Inferior parietal cortex (tissue), 1 donor: Measurements from ENCODE around the gene SWT1.
"Not testable (repeated sequence)": the region's sequence is repeated elsewhere in the genome, so short reads cannot be mapped to it uniquely, and the experiment has no call there.

Experiments used
- DNase-seq: peaks from one replicate; pipeline ENCODE4 v3.0.0-alpha.2; 2016; ENCODE audit errors: extremely low spot score

SWT1 gene

DNA sequence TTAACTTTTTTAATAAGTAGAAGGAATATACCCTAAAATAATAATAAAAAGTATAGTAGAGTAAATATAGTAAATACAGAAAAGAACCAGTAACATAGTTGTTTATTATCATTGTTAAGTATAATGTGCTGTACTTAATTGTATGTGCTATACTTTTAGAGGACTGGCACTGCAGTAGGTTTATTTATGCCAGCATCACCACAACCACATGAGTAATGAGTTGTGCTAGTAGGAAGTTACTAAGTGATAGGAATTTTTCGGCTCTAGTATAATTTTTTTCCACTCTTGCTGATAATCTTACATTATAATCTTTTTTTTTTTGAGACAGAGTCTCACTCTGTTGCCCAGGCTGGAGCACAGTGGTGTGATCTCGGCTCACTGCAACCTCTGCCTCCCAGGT lies 88.5 kb downstream of the SWT1 start:
- DNase-seq, result no peak

DNA sequence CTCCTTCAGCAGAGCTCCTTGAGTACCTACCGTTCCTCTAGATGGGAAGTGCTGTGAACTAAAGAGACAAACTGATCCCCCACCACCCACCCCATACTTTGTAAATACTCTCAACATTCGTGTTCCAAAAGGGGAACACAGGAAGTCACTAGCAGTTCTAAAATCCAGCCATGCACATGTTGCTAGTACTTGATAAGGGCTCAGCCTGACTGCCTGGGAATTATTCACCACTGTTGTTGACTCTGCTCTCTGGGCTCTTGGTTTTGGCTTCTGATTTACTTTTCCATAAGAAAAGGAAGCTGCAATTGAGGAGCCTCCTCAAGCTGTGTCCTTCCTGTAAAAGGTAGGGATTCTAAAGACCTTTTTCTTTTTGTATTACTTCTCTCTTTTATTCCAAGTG lies 92.6 kb downstream of the SWT1 start:
- no peak for DNase-seq

DNA sequence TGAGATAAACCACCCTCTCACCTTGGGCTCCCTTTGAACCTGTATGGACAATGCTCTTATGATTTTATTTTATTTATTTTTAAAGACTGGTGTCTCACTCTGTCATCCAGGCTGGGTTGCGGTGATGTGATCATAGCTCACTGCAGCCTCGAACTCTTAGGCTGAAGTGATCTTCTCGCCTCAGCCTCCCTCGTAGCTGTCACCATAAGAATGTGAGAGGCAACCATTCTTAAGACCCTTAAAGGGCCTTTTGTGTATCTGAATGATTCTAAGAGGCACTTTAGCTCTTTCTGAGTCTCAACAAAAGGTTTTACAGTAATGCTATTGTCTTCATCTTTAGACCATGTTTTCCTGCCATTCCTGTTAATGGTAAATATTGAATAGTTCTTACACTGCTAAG lies 93.1 kb downstream of the SWT1 start:
- DNase-seq, result no peak

DNA sequence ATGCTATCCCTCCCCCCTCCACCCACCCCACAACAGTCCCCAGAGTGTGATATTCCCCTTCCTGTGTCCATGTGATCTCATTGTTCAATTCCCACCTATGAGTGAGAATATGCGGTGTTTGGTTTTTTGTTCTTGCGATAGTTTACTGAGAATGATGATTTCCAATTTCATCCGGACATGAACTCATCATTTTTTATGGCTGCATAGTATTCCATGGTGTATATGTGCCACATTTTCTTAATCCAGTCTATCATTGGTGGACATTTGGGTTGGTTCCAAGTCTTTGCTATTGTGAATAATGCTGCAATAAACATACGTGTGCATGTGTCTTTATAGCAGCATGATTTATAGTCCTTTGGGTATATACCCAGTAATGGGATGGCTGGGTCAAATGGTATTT lies 95.0 kb downstream of the SWT1 start:
- not testable (repeated sequence) for DNase-seq

DNA sequence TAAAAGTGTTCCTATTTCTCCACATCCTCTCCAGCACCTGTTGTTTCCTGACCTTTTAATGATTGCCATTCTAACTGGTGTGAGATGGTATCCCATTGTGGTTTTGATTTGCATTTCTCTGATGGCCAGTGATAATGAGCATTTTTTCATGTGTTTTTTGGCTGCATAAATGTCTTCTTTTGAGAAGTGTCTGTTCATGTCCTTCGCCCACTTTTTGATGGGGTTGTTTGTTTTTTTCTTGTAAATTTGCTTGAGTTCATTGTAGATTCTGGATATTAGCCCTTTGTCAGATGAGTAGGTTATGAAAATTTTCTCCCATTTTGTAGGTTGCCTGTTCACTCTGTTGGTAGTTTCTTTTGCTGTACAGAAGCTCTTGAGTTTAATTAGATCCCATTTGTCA lies 95.4 kb downstream of the SWT1 start:
- not testable (repeated sequence) for DNase-seq

DNA sequence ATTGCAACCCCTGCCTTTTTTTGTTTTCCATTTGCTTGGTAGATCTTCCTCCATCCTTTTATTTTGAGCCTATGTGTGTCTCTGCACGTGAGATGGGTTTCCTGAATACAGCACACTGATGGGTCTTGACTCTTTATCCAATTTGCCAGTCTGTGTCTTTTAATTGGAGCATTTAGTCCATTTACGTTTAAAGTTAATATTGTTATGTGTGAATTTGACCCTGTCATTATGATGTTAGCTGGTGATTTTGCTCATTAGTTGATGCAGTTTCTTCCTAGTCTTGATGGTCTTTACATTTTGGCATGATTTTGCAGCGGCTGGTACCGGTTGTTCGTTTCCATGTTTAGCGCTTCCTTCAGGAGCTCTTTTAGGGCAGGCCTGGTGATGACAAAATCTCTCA lies 98.6 kb downstream of the SWT1 start:
- DNase-seq, result not testable (repeated sequence)

DNA sequence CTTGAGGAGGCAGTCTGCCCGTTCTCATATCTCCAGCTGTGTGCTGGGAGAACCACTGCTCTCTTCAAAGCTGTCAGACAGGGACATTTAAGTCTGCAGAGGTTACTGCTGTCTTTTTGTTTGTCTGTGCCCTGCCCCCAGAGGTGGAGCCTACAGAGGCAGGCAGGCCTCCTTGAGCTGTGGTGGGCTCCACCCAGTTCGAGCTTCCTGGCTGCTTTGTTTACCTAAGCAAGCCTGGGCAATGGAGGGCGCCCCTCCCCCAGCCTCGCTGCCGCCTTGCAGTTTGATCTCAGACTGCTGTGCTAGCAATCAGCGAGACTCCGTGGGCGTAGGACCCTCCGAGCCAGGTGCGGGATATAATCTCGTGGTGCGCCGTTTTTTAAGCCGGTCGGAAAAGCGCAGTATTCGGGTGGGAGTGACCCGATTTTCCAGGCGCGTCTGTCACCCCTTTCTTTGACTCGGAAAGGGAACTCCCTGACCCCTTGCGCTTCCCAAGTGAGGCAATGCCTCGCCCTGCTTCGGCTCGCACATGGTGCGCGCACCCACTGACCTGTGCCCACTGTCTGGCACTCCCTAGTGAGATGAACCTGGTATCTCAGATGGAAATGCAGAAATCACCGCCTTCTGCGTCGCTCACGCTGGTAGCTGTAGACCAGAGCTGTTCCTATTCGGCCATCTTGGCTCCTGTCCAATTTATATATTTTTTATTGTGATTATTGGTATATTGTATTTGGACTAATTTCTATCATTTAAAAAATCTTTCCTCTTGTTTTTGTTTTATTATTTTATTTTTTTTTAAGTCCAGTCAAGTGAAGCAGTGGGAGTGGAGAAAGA lies 100.4 kb downstream of the SWT1 start:
- not testable (repeated sequence) for DNase-seq

DNA sequence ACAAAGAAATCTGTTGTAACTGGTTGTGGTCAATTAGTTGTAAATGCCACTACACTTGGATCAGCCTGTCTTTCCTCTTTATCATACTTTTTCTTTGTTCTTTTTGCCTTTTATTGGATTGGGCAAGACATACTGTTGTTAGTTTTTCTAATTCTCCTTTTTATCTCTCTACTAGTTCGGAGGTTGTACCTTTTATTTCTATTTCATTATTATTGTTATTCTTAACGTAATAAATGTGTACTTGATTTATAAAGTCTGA lies 100.9 kb downstream of the SWT1 start:
- DNase-seq, result no peak

DNA sequence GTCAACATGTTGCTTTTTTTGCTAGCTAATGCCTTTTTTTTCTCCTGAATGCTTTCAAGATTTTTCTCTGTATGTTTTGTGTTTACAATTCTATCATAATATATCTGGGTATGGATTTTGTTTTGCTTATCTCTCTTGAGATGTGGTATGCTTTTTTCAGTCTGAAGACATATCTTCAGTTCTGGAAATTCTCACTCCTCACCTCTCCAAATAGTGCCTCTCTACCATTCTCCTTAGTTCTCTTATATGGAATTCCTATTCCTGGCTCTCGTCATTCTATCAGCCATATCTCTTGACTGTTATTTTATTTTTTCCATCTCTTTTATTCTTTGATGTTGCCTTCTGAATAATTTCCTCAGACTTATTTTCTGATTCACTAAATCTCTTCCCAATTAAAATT lies 101.7 kb downstream of the SWT1 start:
- DNase-seq, result no peak

DNA sequence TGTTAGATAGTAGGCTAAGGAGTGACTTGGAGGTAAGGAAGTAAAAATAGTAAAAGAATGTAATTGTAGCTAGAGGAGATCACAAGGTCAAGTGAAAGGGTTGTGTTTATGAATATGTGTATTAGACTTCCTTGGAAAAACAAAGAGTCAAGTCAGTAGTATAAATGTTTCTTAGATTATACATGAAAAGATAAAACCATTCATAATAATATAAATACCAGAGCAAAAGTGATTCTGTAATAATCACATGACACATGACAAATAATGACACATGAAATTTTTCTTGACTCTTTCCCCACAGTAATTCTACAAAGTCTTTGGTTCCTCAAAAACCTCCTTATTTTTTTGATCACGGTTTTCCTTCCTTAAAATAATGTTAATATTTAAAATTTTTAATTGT lies 103.6 kb downstream of the SWT1 start:
- no peak for DNase-seq

DNA sequence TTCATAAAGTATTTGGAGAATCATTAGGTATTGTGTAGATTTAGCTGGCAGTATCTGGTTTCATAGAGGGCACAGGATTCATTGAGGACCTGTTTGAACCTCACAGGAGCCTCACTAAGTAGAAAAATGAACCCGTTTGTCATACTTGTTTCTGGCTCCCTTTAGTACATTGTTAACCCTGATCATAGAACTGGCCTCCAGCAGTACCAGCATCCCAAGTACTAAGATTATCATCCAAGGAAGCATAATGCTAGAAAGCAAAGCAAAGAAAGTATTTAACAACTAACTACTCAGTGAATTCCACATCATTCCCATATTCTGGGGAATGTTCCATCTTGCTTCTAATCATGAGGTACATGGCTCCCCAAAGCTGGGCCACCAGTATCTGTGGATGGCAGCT lies 105.2 kb downstream of the SWT1 start:
- DNase-seq, result no peak

DNA sequence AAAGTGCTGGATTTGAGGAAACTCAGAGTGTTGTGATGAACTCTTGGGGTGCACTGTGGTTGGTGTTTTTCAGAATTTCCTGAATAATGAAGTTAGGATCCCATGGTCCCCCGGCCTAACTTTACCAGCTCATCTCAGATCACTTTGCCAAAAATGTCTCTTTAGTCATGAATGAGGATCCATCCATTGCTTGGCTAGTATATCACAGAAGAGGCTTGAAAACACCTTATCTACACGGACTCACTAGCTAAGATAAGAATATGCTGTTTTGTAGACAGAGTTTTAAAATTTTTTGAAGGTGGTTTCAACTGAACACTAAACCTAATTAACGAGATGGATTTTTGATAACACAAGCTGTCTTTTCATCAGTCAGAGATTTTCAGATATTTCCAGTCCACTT lies 106.3 kb downstream of the SWT1 start:
- DNase-seq, result no peak

DNA sequence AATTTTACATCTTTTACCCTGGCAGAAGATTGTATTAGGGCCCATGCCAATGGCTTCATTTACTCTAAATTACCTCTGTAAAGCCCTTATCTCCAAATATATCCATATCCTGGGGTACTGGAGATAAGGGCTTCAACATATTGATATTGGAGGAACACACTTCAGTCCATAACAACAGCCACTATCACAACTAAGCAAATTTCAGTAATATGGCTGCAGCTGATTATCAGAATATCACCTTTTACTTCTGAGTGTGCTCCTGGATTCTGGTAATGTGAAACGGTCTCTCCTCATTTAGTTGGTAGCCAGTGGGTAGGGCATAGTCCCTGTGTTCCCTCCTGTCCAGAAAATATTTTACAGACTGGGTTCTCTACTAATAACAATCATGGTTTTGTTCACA lies 106.8 kb downstream of the SWT1 start:
- no peak for DNase-seq

DNA sequence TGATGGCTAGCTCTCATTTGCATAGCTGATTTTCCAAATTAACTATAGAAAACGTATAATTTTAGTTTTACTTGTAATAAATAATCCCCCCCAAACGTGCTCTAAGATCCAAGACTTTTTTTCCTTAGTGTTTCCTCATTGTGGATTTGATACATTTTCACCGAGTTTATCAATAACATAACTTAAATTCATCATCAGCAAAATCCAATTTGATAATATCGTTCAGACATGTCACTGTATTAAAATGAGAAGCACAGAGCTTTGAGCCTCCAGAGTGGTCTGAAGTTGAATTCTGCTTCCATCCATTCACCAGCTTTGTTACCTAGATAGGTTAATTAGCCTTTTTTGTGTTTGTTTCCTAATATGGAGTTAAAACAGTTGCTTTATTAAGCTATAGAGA lies 108.3 kb downstream of the SWT1 start:
- DNase-seq, result no peak

DNA sequence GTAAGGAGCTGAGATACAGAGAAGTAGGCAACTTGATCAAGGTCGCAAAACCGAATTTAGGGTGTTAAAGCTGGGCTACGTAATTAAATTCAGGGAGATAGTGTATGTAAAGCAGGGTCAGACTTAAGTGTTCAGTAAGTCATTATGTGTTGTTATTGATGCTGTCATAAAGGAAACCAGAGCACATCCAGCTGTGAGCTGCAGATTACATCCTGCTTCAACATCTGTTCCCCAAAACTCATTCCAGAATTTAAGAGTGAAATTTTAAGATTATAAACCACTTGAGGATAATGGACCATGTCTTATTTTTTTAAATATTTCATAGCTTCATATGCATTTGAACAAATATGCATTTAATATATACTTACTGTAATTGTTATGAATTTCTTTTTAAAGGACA lies 110.3 kb downstream of the SWT1 start:
- no peak for DNase-seq

DNA sequence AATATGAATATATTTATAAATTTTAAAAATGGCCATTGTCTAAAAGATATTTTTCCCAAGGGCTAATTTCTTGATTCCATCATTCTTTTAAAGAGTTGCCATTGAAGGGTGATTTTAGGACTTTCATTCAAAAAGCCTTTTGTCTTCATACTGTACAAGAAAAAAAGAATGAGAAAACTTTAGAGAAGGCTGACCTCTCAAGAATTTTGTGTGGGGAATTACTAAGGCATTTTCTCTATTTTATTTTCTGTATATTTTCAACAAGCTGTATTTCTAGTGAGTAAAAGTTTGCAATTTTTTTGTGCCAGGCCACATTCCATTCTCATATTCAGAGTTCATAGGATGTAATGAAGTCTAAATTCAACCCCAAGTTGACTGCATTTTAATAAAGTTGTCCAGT lies 110.7 kb downstream of the SWT1 start:
- no peak for DNase-seq

DNA sequence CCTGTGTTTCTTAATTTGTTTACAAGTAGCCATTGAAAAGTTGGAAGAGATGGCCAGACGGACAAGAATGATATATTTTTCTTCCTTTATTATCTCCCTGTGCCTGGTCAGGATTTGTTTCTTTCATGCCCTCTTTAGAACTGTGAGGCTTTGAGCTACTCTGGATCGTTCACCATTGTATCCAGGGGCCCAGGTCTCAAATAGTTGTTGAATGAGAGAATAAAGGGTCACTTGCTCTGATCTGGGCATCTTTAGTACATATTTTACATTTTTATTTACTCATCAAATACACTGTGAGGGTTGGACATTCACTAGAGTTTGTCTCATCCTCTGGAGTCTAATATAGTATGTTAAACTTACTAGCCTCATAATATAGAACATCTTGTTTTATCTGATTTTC lies 111.4 kb downstream of the SWT1 start:
- no peak for DNase-seq

DNA sequence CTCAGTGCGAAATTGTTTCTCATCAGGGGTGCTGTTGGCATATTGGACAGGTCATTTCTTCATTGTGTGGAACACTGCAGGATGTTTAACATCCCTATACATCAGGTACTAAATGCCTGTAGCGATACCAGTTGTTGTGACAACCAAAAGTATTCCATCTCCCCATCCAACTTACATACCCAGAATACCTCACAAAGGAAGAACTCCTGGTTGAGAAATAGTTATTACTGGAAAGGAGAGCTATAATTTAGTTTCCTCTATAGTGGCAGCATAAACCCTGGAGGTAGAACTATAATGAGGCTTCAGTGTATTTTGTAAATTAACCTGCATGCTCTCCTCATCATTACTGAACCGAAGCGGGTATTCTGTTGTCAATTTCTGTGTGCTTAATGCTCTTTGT lies 115.0 kb downstream of the SWT1 start:
- no peak for DNase-seq

DNA sequence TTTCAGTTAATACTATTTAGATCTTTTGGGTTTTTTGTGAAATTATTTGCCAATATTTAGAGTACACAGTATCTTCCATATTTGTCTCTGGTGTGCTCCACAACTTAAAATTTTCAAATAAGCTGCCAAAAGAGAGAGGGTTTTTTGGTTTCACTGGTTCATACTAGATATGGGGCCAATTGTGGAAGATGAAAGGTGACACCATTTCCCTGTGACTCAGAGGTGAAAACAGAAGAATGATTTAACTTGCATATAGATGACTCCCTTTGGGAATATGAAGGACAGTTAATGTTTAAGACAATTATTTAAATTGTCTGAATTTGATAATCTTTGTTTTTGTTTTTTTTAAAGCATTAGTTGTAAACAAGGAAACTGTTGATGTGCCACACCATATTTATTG lies 122.6 kb downstream of the SWT1 start:
- no peak for DNase-seq

DNA sequence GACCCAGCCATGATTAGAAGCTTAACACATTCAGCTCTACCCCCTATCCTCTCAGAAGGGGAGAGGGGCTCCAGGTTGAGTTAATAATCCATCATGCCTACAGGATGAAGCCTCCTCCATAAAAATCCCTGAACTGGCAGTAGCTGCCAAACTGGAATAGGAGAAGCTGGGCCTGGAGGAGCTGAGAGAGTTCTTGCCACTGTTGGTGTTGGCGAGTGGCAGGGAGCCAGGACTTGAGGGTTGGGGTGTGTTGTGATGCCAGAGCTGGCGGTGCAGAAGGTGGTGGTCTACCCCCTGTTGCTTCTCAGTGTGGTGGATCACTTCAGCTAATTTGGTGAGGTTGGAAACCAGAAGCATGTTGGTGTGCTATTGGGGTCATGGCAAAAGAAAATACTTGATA lies 123.6 kb downstream of the SWT1 start:
- DNase-seq, result no peak

DNA sequence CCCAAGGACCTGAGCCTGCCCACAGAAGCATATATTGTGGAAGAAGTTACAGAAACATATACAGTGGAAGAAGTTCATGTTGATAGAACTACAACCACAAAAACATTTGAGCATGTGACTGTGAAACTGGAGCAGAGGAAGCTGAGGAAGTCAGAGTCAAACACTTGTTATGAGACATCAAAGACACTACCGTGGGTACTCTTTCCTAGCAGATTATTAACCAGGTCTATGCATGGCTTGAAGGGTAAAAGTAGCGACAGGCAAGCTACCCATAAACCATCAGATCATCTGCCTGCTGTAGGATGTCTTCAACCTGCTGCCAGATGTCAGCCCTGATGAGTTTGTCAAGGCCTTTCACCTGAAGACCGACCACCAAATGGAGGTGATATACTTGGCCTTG lies 124.3 kb downstream of the SWT1 start:
- DNase-seq, result no peak

DNA sequence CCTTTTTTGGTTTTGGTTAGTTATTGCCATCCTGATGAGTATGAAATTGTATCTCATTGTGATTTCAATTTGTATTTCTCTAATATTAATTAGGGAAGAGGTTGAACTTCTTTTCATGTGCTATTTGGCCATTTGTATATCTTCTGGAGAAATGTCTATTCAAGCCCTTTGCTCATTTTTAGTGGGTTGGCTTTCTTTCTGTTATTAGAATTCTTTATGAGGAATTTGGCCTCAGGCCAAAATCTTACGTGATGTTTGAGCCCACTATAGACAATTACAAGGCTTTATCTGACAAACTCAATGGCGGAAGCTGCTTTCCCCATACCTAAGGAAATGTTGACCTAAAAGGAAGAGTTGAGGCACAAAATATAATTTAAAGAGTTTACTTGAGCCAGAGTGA lies 127.1 kb downstream of the SWT1 start:
- no peak for DNase-seq

DNA sequence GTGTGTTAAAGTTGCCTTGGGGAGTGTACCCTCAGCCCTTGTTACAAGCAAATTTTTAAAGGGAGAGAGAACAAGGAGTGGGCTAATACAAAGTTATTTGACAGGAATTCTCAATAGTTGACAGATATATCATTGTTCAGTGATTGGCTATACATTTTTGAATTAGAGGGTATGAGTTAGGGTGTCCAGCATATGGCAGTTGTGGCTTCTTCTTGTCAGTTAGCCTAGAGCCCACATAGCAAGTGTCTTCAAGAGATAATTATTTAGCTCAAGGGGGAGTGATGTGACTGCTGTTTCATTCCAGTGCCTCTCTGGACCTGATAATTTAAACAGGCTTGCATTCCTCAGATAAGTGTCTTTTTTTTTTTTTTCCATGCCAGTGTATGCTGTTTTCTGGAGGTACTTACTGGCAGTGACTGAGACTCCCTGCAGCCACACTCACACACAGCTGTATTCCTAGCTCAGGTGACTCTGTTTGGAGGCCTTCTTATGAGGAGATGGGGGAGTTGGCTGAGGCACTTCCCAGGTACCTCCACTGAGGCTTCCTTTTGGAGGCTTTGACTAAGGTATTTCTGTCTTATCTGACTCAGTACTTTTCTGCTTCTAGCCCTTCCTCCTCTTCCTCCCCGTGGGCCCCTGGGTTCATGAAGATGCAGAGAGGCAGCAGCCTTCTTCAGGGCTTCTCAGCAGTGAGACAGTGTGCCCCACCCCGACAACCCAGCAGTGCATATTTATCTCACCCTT lies 127.7 kb downstream of the SWT1 start:
- peak; percentile 40 for DNase-seq

DNA sequence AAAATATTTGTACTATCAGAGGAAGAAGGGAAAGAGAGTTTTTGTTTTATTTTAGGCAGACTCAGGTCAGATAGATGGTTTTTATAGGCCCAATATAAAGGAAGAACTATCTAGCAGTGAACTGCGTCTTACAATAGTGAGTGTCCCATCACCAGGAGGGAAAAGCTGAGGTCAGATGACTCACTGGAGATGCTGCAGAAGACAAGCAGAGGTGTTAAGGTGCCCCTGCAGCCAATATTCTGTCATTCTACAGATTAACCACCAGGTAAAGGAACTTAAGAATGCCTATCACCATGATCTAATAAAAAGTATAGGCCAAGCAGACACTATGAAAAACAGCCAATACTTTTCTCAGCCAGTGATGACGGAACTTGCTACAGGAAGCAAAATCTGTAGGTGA lies 130.5 kb downstream of the SWT1 start:
- DNase-seq, result no peak
